Adrenal gland (tissue), 12 donors: ENCODE data around the gene CLDND1. TPM values are rescaled to one million over a fixed set of nuclear protein-coding genes. Genes with fewer than 3 reads are reported as not detected.

Experiments
- DNase-seq, 7 donors: peaks; one replicate each; pipeline ENCODE4 v3.0.0-alpha.2; 2019 to 2020
- H3K27ac ChIP-seq, 5 donors: fragments of 200-600 bp; sonication (generic) in 4 of 5; 1 replicate in 3 of 5; 2 replicates in 2 of 5; pipeline versions ENCODE4 v1.5.1 to v1.8.0; 2016 to 2020; ENCODE audit warnings: mild to moderate bottlenecking in 1 of 5
- H3K27me3 ChIP-seq: fragments of 200-600 bp; 2 replicates; pipeline ENCODE4 v1.8.0; 2021
- H3K36me3 ChIP-seq, 2 donors: fragments of 200-600 bp; replicated peaks in 1 of 2; 1 replicate in 1 of 2; 2 replicates in 1 of 2; pipeline versions ENCODE4 v1.5.1 to v1.8.0; 2018 to 2022
- H3K4me1 ChIP-seq, 2 donors: fragments of 200-600 bp; replicated peaks in 1 of 2; 1 replicate in 1 of 2; 2 replicates in 1 of 2; pipeline versions ENCODE4 v1.5.1 to v1.8.0; 2018 to 2021
- H3K4me3 ChIP-seq, 4 donors: fragments of 200-600 bp; sonication (generic) in 3 of 4; one replicate each; pipeline ENCODE4 v1.5.1; 2016 to 2018
- H3K9me3 ChIP-seq, 3 donors: fragments of 200-600 bp; sonication (generic) in 1 of 3; replicated peaks in 1 of 3; 1 replicate in 2 of 3; 2 replicates in 1 of 3; pipeline versions ENCODE4 v1.5.1 to v1.8.0; 2016 to 2021
- CTCF ChIP-seq, 6 experiments: fragments of 450-650 bp in 4 of 6; fragments of 200-600 bp in 2 of 6; sonication (generic) in 1 of 6; IDR thresholded peaks; 1 replicate in 5 of 6; 2 replicates in 1 of 6; pipeline versions ENCODE4 v1.5.1 to v1.8.0; 2016 to 2021; ENCODE audit warnings: antibody characterized with exemption in 6 of 6, mild to moderate bottlenecking in 2 of 6, moderate library complexity in 1 of 6
- POLR2A ChIP-seq, 2 donors: fragments of 450-650 bp; IDR thresholded peaks; one replicate each; pipeline ENCODE4 v1.6.1; 2017; ENCODE audit warnings: antibody characterized with exemption in 2 of 2, mild to moderate bottlenecking in 2 of 2, moderate library complexity in 1 of 2
- WGBS, 4 donors: extraction: QIAGEN DNeasy Blood & Tissue Kit in 2 of 4; methylation state at CpG; one replicate each; pipeline versions ENCODE4 v1.1.5 to v1.1.7; 2013 to 2017; 5-methylcytosine and 5-hydroxymethylcytosine counted together
- intact Hi-C, 2 donors: fragments of 100-400 bp; cut with DNase I; formaldehyde crosslinking; loops; one replicate each; pipeline versions ENCODE4 v1.14.1 to v1.15.0; 2022 to 2023
- polyA plus RNA-seq, 3 donors: library from polyadenylated mRNA; stranded (reverse); fragments of 200-250 nt in 2 of 3; fragments of 350-450 nt in 1 of 3; fragmentation: Illumina TruSeq in 1 of 3; extraction: RNeasy Lipid Tissue Mini Kit (QIAGEN cat#74804) in 1 of 3; gene quantifications; one replicate each; pipeline ENCODE4 v1.2.3, GENCODE V29; 2013 to 2014
- total RNA-seq, 9 donors: library from RNA; depleted of rRNA in 4 of 9; stranded (reverse); fragments of >200 nt in 4 of 9; fragments of 120-200 nt in 1 of 9; fragmentation: NEBNext Ultra II Directional in 1 of 9; extraction: Animal tissue kit (Norgen Biotek cat#: 25700) in 1 of 9; gene quantifications; one replicate each; pipeline versions ENCODE4 v1.1.0 to v1.2.4, GENCODE V29; 2013 to 2023
- donor health status: healthy with polysubstance abuse.
- donor health status: Bipolar disorder and iron deficiency.
- donor health status: DM: yes; HTN: yes; CAD: no.
- donor health status: DM: no; HTN: no; CAD: no.
- donor health status: DM: no; HTN: no; CAD: no.
- donor health status: DM: yes; HTN: yes; CAD: no.

The CLDND1 gene
- total and polyA plus RNA-seq, 12 donors, result 45.3 to 112 (median 65.2) TPM

DNA sequence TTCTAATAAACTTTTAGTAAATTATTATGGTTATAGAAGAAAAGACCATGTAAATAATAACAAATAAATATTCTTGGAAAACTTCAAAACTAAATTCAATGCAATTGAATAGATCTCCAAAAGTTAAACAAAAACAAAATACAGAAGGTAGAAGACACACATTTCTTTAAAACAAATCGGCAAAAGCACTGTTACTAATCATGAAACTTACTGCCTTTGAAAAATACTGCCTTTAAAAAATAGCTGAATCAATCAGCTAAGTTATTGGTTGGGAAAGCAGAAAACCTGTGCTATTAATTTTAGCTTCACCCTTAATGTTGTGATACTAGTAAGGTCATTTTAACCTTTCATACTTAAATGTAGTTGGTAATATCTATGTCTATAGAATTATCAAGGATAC lies 12.0 kb upstream of the CLDND1 start:
- Histone ChIP-seq H3K4me3 (no peak overlapping the region), H3K27me3 (no peaks in the 10 kb centered on the region), H3K36me3 (no peaks in the 10 kb centered on the region), H3K4me1 (no peaks in the 10 kb centered on the region), H3K9me3 (no peaks in the 10 kb centered on the region), H3K27ac (no peak overlapping the region)
- WGBS, 4 donors, result 87 to 92% (median 89%) methylated on average over 1 of the region's 1 CpG
- intact Hi-C loops, result no loop called here
- no peak for TF ChIP-seq POLR2A (IDR thresholded peaks at IDR 0.05)
- no peak for TF ChIP-seq CTCF (IDR thresholded peaks at IDR 0.05)
- no peak for DNase-seq

GRCh38 chr3:98534168-98534567 lies 11.5 kb upstream of the CLDND1 start:
- DNase-seq, result no peak
- intact Hi-C loops, result no loop called here
- H3K27me3 ChIP-seq, result no peaks in the 10 kb centered on the region
- TF ChIP-seq POLR2A (IDR thresholded peaks at IDR 0.05) (no peak), CTCF (IDR thresholded peaks at IDR 0.05) (no peak)
- H3K27ac ChIP-seq, result no peak overlapping the region
- H3K4me3 ChIP-seq, result no peak overlapping the region
- H3K36me3 ChIP-seq, result no peaks in the 10 kb centered on the region
- no peaks in the 10 kb centered on the region for H3K4me1 ChIP-seq
- WGBS, 4 donors, result 90 to 97% (median 94%) methylated on average over 2 of the region's 2 CpGs
- H3K9me3 ChIP-seq, result no peaks in the 10 kb centered on the region

- H3K4me3 ChIP-seq, result no peak overlapping the region
- H3K9me3 ChIP-seq, result no peaks in the 10 kb centered on the region
- H3K4me1 ChIP-seq, result no peaks in the 10 kb centered on the region
- H3K27me3 ChIP-seq, result no peaks in the 10 kb centered on the region
- 79 to 90% (median 89%) methylated on average over 6 of the region's 6 CpGs for WGBS, 4 donors
- DNase-seq, result no peak
- no peak overlapping the region for H3K27ac ChIP-seq
- no peak for TF ChIP-seq POLR2A (IDR thresholded peaks at IDR 0.05)
- no peak for TF ChIP-seq CTCF (IDR thresholded peaks at IDR 0.05)
- H3K36me3 ChIP-seq, result no peaks in the 10 kb centered on the region
- intact Hi-C loops, result no loop called here
Measured at GRCh38 chr3:98532709-98533571, 10.2 kb upstream of the CLDND1 start.

- H3K4me3 ChIP-seq, result no peak overlapping the region
Measured at GRCh38 chr3:98532275-98532637, 9.6 kb upstream of the CLDND1 start.

More at GRCh38 chr3:98532275-98532637, 9.6 kb upstream of the CLDND1 start:
- TF ChIP-seq CTCF (IDR thresholded peaks at IDR 0.05), result no peak
- TF ChIP-seq POLR2A (IDR thresholded peaks at IDR 0.05), result no peak
- DNase-seq, result no peak
- intact Hi-C loops, result no loop called here
- Histone ChIP-seq H3K27me3 (no peaks in the 10 kb centered on the region), H3K9me3 (no peaks in the 10 kb centered on the region), H3K36me3 (no peaks in the 10 kb centered on the region), H3K27ac (no peak overlapping the region), H3K4me1 (no peaks in the 10 kb centered on the region)
- 81 to 90% (median 85%) methylated on average over 5 of the region's 5 CpGs for WGBS, 4 donors
